Gastrocnemius medialis (tissue), 4 donors: Measurements from ENCODE around the gene PTPN22. TPM values are rescaled to one million over a fixed set of nuclear protein-coding genes. Genes with fewer than 3 reads are reported as not detected.

ENCODE experiments used
- ATAC-seq, 2 donors: fragments of 150-250 bp; one replicate each; pipeline ENCODE4 v1.9.1; 2016
- DNase-seq, 2 donors: peaks; one replicate each; pipeline ENCODE4 v3.0.0-alpha.2; 2019
- H3K27ac ChIP-seq, 4 donors: fragments of 200-600 bp; sonication (generic); 1 replicate in 1 of 4; 2 replicates in 3 of 4; pipeline ENCODE4 v1.5.1; 2016 to 2018; ENCODE audit warnings: mild to moderate bottlenecking in 2 of 4, moderate library complexity in 1 of 4
- H3K27me3 ChIP-seq, 3 donors: fragments of 200-600 bp; sonication (generic) in 2 of 3; 1 replicate in 1 of 3; 2 replicates in 2 of 3; pipeline versions ENCODE4 v1.5.1 to v1.6.0; 2016 to 2019; ENCODE audit warnings: mild to moderate bottlenecking in 1 of 3, moderate library complexity in 1 of 3
- H3K36me3 ChIP-seq, 2 donors: fragments of 200-600 bp; sonication (generic) in 1 of 2; one replicate each; pipeline ENCODE4 v1.5.1; 2017 to 2018
- H3K4me1 ChIP-seq, 2 donors: fragments of 200-600 bp; sonication (generic) in 1 of 2; one replicate each; pipeline ENCODE4 v1.5.1; 2016 to 2017; ENCODE audit warnings: mild to moderate bottlenecking in 2 of 2
- H3K4me3 ChIP-seq, 4 donors: fragments of 200-600 bp; sonication (generic) in 3 of 4; 1 replicate in 1 of 4; 2 replicates in 3 of 4; pipeline ENCODE4 v1.5.1; 2016 to 2019; ENCODE audit warnings: mild to moderate bottlenecking in 2 of 4
- H3K9me3 ChIP-seq, 3 donors: fragments of 200-600 bp; sonication (generic) in 2 of 3; 1 replicate in 1 of 3; 2 replicates in 2 of 3; pipeline ENCODE4 v1.5.1; 2016 to 2019
- POLR2A ChIP-seq, 2 donors: fragments of 450-650 bp; IDR thresholded peaks; one replicate each; pipeline ENCODE4 v1.6.1; 2017; ENCODE audit warnings: antibody characterized with exemption in 2 of 2, mild to moderate bottlenecking in 2 of 2, moderate library complexity in 2 of 2
- in situ Hi-C, 4 donors: fragments of 200-750 bp; cut with MboI; loops; one replicate each; pipeline versions ENCODE4 v1.15.0 to v1.8.0; 2017; ENCODE audit warnings: low sequenced_read_pairs in 4 of 4
- intact Hi-C: fragments of 100-400 bp; cut with DNase I; formaldehyde crosslinking; loops from one replicate; pipeline ENCODE4 v1.15.1; 2023; ENCODE audit warnings: low total_unique reads
- total RNA-seq, 4 donors: library from RNA; depleted of rRNA; stranded (reverse); fragments of >200 nt; gene quantifications; one replicate each; pipeline versions ENCODE4 v1.1.0 to v1.2.3, GENCODE V29; 2016
- TF ChIP-seq, protein P1 (sequence below), 5 experiments: fragments of 450-650 bp in 3 of 5; fragments of 200-600 bp in 2 of 5; sonication (generic) in 2 of 5; IDR thresholded peaks in 4 of 5; conservative IDR thresholded peaks in 1 of 5; 1 replicate in 4 of 5; 2 replicates in 1 of 5; pipeline ENCODE4 v1.5.1; 2016 to 2019; ENCODE audit warnings: antibody characterized with exemption in 5 of 5, mild to moderate bottlenecking in 3 of 5, moderate library complexity in 3 of 5

Gene PTPN22
- total RNA-seq, 4 donors from 2014 or later: 0.10 to 1.7 (median 0.63) TPM

GRCh38 chr1:113770031-113770430 is 101.5 kb downstream of the PTPN22 start:
- H3K4me1 ChIP-seq: peaks cover 0 to 10% of the 10 kb centered on the region in 2 donors
- TF ChIP-seq POLR2A (IDR thresholded peaks at IDR 0.05): no peak
- TF ChIP-seq, protein P1, sequence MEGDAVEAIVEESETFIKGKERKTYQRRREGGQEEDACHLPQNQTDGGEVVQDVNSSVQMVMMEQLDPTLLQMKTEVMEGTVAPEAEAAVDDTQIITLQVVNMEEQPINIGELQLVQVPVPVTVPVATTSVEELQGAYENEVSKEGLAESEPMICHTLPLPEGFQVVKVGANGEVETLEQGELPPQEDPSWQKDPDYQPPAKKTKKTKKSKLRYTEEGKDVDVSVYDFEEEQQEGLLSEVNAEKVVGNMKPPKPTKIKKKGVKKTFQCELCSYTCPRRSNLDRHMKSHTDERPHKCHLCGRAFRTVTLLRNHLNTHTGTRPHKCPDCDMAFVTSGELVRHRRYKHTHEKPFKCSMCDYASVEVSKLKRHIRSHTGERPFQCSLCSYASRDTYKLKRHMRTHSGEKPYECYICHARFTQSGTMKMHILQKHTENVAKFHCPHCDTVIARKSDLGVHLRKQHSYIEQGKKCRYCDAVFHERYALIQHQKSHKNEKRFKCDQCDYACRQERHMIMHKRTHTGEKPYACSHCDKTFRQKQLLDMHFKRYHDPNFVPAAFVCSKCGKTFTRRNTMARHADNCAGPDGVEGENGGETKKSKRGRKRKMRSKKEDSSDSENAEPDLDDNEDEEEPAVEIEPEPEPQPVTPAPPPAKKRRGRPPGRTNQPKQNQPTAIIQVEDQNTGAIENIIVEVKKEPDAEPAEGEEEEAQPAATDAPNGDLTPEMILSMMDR (IDR thresholded peaks at IDR 0.05 in 4 of 5, conservative IDR thresholded peaks at IDR 0.05 in 1 of 5): no peak
- H3K36me3 ChIP-seq: peaks cover 0 to 37% of the 10 kb centered on the region in 2 donors
- ATAC-seq: no peak
- DNase-seq: no peak
- in situ Hi-C loops: no loop called here
- no peak overlapping the region for H3K4me3 ChIP-seq
- no peaks in the 10 kb centered on the region for H3K27me3 ChIP-seq
- H3K27ac ChIP-seq: no peak overlapping the region
- intact Hi-C loops: no loop called here
- H3K9me3 ChIP-seq: no peaks in the 10 kb centered on the region

- Histone ChIP-seq H3K27ac (no peak overlapping the region), H3K4me1 (peaks cover 0 to 10% of the 10 kb centered on the region in 2 donors), H3K27me3 (no peaks in the 10 kb centered on the region), H3K36me3 (peaks cover 0 to 39% of the 10 kb centered on the region in 2 donors), H3K4me3 (no peak overlapping the region), H3K9me3 (no peaks in the 10 kb centered on the region)
- ATAC-seq (no peak), DNase-seq (no peak)
- in situ Hi-C loops (no loop called here), intact Hi-C loops (no loop called here)
- TF ChIP-seq, protein P1 (IDR thresholded peaks at IDR 0.05 in 4 of 5, conservative IDR thresholded peaks at IDR 0.05 in 1 of 5): no peak
- TF ChIP-seq POLR2A (IDR thresholded peaks at IDR 0.05): no peak
Measured at GRCh38 chr1:113769601-113769970, 101.9 kb downstream of the PTPN22 start.

- no peaks in the 10 kb centered on the region for H3K27me3 ChIP-seq
- no peak for DNase-seq
- H3K4me3 ChIP-seq: no peak overlapping the region
- intact Hi-C loops (no loop called here), in situ Hi-C loops (no loop called here)
- no peak overlapping the region for H3K27ac ChIP-seq
- no peaks in the 10 kb centered on the region for H3K9me3 ChIP-seq
- no peak for ATAC-seq
- H3K36me3 ChIP-seq: peaks cover 0 to 38% of the 10 kb centered on the region in 2 donors
- peaks cover 0 to 10% of the 10 kb centered on the region in 2 donors for H3K4me1 ChIP-seq
- no peak for TF ChIP-seq POLR2A (IDR thresholded peaks at IDR 0.05)
- TF ChIP-seq, protein P1 (IDR thresholded peaks at IDR 0.05 in 4 of 5, conservative IDR thresholded peaks at IDR 0.05 in 1 of 5): no peak
Measured at GRCh38 chr1:113768916-113769600, 102.5 kb downstream of the PTPN22 start.

- DNase-seq: no peak
- ATAC-seq: no peak
- no peak overlapping the region for H3K4me3 ChIP-seq
- intact Hi-C loops: no loop called here
- no peaks in the 10 kb centered on the region for H3K27me3 ChIP-seq
- peaks cover 0 to 46% of the 10 kb centered on the region in 2 donors for H3K36me3 ChIP-seq
- no peak for TF ChIP-seq POLR2A (IDR thresholded peaks at IDR 0.05)
- in situ Hi-C loops: no loop called here
- H3K27ac ChIP-seq: no peak overlapping the region
- peaks cover 3 to 12% of the 10 kb centered on the region in 2 donors for H3K4me1 ChIP-seq
- no peaks in the 10 kb centered on the region for H3K9me3 ChIP-seq
Measured at GRCh38 chr1:113765306-113766230, 105.9 kb downstream of the PTPN22 start.

Other genes starting within 250 kb of the PTPN22 start
- gene PHTF1, start 112.2 kb downstream of the PTPN22 start, total RNA-seq: 10 to 100 TPM in 2 of 4 donors, 1 to 10 TPM in 2; 6.7 to 20.0 (median 9.9) TPM
- gene RSBN1, start 59.2 kb downstream of the PTPN22 start, total RNA-seq: 10 to 100 TPM in 3 of 4 donors, 1 to 10 TPM in 1; 9.9 to 24.8 (median 24.0) TPM
- under 1 TPM in 1 of 4 donors, not detected in 3; 0.32 TPM for gene BCL2L15, start 15.9 kb upstream of the PTPN22 start, total RNA-seq
- 10 to 100 TPM in 1 of 4 donors, 1 to 10 TPM in 3; 6.5 to 11.2 (median 8.4) TPM for gene AP4B1, start 33.1 kb upstream of the PTPN22 start, total RNA-seq
- gene DCLRE1B, start 33.6 kb upstream of the PTPN22 start, total RNA-seq: 1 to 10 TPM; 1.4 to 3.3 (median 1.7) TPM
- gene HIPK1, start 57.6 kb upstream of the PTPN22 start, total RNA-seq: 10 to 100 TPM; 54.4 to 67.6 (median 60.0) TPM
- gene OLFML3, start 107.8 kb upstream of the PTPN22 start, total RNA-seq: 10 to 100 TPM in 3 of 4 donors, 1 to 10 TPM in 1; 5.9 to 17.1 (median 14.0) TPM